HepG2 (cell line): Measurements from ENCODE around the gene SOX13. TPM values are rescaled to one million over a fixed set of nuclear protein-coding genes. Genes with fewer than 3 reads are reported as not detected.

ENCODE experiments used
- ATF7 ChIP-seq, 2 experiments: fragments of 450-650 bp in 1 of 2; sonication (generic) in 1 of 2; formaldehyde crosslinking in 1 of 2; IDR thresholded peaks; 2 replicates each; pipeline versions ENCODE4 v1.4.0 to v1.6.1; 2016 to 2020; ENCODE audit warnings: antibody characterized with exemption in 1 of 2, mild to moderate bottlenecking in 1 of 2, missing genetic modification reagents in 1 of 2
- FOXK2 ChIP-seq: fragments of 450-650 bp; IDR thresholded peaks from 2 replicates; pipeline ENCODE4 v1.6.1; 2016
- MEIS2 ChIP-seq: sonication (generic); formaldehyde crosslinking; IDR thresholded peaks from 2 replicates; pipeline ENCODE4 v1.9.0; 2021; ENCODE audit warnings: mild to moderate bottlenecking, missing genetic modification reagents
- NFRKB ChIP-seq: fragments of 450-650 bp; IDR thresholded peaks from 2 replicates; pipeline ENCODE4 v1.6.1; 2017
- ZNF382 ChIP-seq: sonication (generic); formaldehyde crosslinking; IDR thresholded peaks from 2 replicates; pipeline ENCODE4 v1.5.0; 2020; ENCODE audit warnings: missing genetic modification reagents, mild to moderate bottlenecking, borderline replicate concordance
- ZNF431 ChIP-seq: sonication (generic); formaldehyde crosslinking; IDR thresholded peaks from 2 replicates; pipeline ENCODE4 v1.9.0; 2022; ENCODE audit warnings: missing genetic modification reagents, low read depth, mild to moderate bottlenecking, borderline replicate concordance
- ZNF569 ChIP-seq: sonication (generic); formaldehyde crosslinking; IDR thresholded peaks from 2 replicates; pipeline ENCODE4 v1.5.0; 2020; ENCODE audit warnings: mild to moderate bottlenecking, missing genetic modification reagents, moderate library complexity, borderline replicate concordance
- ZNF83 ChIP-seq: sonication (generic); formaldehyde crosslinking; IDR thresholded peaks from 2 replicates; pipeline ENCODE4 v1.4.0; 2020; ENCODE audit warnings: missing genetic modification reagents, mild to moderate bottlenecking, borderline replicate concordance
- polyA plus RNA-seq, 8 experiments: library from polyadenylated mRNA; depleted of rRNA in 3 of 8; stranded (reverse) in 7 of 8; unstranded in 1 of 8; fragments of >200 nt; fragmentation: Illumina TruSeq in 4 of 8; extraction: Trizol in 4 of 8; gene quantifications; 2 replicates each; pipeline versions ENCODE4 v1.2.1 to v1.2.3, GENCODE V29; 2011 to 2016; ENCODE audit warnings: low read depth in 4 of 8, missing spikeins in 1 of 8, mixed read lengths in 1 of 8; ENCODE audit not compliant: insufficient read depth in 1 of 8
- total RNA-seq, 5 experiments: library from RNA; depleted of rRNA; stranded (reverse); fragments of >200 nt; fragmentation: Illumina TruSeq; extraction: Trizol; gene quantifications; 2 replicates each; pipeline ENCODE4 v1.2.3, GENCODE V29; 2016; ENCODE audit warnings: low read depth in 1 of 5
- TF ChIP-seq, protein P1 (sequence below): sonication (generic); formaldehyde crosslinking; IDR thresholded peaks from one replicate; pipeline ENCODE4 v1.5.1; 2020; ENCODE audit warnings: mild to moderate bottlenecking, missing genetic modification reagents; ENCODE audit errors: not compliant biosample characterization
- TF ChIP-seq, protein P2 (sequence below): sonication (generic); formaldehyde crosslinking; IDR thresholded peaks from 2 replicates; pipeline ENCODE4 v1.5.0; 2020; ENCODE audit warnings: missing genetic modification reagents
- TF ChIP-seq, protein P3 (sequence below): sonication (generic); formaldehyde crosslinking; IDR thresholded peaks from 2 replicates; pipeline ENCODE4 v1.4.0; 2020; ENCODE audit warnings: missing genetic modification reagents
- TF ChIP-seq, protein P4 (sequence below): fragments of 450-650 bp; IDR thresholded peaks from 2 replicates; pipeline ENCODE4 v1.6.1; 2017

The SOX13 gene
- total and polyA plus RNA-seq, 2 of the 13 experiments (the other 11 are each of a cell fraction or from before 2014, with no cell fraction given): 13.3 to 15.8 TPM

DNA sequence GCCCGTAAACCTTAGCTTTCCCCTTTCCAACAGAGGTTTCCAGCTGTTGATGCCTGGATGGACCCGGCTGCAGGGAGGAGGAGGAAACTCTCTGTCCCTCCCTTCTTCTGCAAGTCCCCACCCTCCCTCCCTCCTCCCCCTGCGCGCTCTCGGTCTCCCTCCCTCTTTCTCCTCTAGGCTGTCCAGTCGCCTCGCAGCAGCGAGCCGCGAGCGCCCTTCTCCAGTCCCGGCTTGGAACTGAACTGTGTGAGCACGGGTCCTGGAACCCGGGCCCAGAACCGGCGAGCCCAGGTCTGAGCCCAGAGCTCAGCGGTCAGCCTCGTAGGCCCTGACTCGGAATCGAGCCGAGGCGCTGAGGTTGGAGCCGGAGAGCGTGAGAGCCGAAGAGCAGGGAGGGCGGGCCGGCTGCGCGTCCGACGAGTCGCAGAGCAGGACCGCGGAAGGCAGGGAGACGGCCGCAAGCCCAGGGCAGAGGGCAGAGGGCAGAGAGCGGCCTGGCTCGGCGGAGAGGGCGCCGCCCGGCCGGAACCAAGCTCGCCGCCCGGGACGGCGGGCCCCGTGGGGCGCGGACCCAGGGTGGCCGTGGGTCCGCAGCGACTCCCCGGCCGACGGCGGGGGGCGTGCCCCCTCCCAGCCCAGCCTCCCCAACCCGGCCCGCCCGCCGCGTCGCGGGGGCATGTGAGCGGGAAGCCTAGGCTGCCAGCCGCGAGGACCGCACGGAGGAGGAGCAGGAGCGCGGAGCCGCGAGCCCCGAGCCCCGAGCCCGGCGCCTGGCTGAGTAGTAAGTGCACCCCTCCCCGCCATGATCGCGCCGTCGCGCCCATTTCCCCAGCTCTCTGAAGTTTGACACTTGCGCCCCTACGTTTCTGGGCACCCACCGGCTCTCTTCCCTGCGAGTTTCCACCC lies at the start of gene SOX13 (continued):
- TF ChIP-seq, protein P1, sequence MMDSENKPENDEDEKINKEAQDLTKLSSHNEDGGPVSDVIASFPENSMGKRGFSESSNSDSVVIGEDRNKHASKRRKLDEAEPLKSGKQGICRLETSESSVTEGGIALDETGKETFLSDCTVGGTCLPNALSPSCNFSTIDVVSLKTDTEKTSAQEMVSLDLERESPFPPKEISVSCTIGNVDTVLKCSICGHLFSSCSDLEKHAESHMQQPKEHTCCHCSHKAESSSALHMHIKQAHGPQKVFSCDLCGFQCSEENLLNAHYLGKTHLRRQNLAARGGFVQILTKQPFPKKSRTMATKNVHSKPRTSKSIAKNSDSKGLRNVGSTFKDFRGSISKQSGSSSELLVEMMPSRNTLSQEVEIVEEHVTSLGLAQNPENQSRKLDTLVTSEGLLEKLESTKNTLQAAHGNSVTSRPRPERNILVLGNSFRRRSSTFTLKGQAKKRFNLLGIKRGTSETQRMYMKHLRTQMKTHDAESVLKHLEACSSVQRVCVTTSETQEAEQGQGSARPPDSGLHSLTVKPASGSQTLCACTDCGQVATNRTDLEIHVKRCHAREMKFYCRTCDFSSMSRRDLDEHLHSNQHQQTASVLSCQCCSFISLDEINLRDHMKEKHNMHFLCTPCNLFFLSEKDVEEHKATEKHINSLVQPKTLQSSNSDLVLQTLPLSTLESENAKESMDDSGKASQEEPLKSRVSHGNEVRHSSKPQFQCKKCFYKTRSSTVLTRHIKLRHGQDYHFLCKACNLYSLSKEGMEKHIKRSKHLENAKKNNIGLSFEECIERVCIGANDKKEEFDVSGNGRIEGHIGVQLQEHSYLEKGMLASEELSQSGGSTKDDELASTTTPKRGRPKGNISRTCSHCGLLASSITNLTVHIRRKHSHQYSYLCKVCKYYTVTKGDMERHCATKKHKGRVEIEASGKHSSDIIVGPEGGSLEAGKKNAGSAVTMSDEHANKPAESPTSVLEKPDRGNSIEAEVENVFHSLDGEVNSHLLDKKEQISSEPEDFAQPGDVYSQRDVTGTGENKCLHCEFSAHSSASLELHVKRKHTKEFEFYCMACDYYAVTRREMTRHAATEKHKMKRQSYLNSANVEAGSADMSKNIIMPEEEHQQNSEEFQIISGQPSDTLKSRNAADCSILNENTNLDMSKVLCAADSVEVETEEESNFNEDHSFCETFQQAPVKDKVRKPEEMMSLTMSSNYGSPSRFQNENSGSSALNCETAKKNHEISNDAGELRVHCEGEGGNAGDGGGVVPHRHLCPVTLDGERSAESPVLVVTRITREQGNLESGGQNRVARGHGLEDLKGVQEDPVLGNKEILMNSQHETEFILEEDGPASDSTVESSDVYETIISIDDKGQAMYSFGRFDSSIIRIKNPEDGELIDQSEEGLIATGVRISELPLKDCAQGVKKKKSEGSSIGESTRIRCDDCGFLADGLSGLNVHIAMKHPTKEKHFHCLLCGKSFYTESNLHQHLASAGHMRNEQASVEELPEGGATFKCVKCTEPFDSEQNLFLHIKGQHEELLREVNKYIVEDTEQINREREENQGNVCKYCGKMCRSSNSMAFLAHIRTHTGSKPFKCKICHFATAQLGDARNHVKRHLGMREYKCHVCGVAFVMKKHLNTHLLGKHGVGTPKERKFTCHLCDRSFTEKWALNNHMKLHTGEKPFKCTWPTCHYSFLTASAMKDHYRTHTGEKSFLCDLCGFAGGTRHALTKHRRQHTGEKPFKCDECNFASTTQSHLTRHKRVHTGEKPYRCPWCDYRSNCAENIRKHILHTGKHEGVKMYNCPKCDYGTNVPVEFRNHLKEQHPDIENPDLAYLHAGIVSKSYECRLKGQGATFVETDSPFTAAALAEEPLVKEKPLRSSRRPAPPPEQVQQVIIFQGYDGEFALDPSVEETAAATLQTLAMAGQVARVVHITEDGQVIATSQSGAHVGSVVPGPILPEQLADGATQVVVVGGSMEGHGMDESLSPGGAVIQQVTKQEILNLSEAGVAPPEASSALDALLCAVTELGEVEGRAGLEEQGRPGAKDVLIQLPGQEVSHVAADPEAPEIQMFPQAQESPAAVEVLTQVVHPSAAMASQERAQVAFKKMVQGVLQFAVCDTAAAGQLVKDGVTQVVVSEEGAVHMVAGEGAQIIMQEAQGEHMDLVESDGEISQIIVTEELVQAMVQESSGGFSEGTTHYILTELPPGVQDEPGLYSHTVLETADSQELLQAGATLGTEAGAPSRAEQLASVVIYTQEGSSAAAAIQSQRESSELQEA (CRISPR knock-in tag): no peak
- TF ChIP-seq, protein P2, sequence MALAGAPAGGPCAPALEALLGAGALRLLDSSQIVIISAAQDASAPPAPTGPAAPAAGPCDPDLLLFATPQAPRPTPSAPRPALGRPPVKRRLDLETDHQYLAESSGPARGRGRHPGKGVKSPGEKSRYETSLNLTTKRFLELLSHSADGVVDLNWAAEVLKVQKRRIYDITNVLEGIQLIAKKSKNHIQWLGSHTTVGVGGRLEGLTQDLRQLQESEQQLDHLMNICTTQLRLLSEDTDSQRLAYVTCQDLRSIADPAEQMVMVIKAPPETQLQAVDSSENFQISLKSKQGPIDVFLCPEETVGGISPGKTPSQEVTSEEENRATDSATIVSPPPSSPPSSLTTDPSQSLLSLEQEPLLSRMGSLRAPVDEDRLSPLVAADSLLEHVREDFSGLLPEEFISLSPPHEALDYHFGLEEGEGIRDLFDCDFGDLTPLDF (CRISPR knock-in tag): peak; percentile 42
- TF ChIP-seq ZNF83 (no peak), ZNF569 (no peak), MEIS2 (CRISPR knock-in tag) (peak; percentile 31), ZNF382 (CRISPR knock-in tag) (no peak), ZNF431 (CRISPR knock-in tag) (0 out of 2 replicates have a peak, but pooled peaks have one; percentile 38), ATF7 (IDR thresholded peaks at IDR 0.05) (no peak), ATF7 (CRISPR knock-in tag; IDR thresholded peaks at IDR 0.05) (no peak), NFRKB (no peak), FOXK2 (no peak)
- TF ChIP-seq, protein P3, sequence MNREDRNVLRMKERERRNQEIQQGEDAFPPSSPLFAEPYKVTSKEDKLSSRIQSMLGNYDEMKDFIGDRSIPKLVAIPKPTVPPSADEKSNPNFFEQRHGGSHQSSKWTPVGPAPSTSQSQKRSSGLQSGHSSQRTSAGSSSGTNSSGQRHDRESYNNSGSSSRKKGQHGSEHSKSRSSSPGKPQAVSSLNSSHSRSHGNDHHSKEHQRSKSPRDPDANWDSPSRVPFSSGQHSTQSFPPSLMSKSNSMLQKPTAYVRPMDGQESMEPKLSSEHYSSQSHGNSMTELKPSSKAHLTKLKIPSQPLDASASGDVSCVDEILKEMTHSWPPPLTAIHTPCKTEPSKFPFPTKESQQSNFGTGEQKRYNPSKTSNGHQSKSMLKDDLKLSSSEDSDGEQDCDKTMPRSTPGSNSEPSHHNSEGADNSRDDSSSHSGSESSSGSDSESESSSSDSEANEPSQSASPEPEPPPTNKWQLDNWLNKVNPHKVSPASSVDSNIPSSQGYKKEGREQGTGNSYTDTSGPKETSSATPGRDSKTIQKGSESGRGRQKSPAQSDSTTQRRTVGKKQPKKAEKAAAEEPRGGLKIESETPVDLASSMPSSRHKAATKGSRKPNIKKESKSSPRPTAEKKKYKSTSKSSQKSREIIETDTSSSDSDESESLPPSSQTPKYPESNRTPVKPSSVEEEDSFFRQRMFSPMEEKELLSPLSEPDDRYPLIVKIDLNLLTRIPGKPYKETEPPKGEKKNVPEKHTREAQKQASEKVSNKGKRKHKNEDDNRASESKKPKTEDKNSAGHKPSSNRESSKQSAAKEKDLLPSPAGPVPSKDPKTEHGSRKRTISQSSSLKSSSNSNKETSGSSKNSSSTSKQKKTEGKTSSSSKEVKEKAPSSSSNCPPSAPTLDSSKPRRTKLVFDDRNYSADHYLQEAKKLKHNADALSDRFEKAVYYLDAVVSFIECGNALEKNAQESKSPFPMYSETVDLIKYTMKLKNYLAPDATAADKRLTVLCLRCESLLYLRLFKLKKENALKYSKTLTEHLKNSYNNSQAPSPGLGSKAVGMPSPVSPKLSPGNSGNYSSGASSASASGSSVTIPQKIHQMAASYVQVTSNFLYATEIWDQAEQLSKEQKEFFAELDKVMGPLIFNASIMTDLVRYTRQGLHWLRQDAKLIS: no peak
- TF ChIP-seq, protein P4, sequence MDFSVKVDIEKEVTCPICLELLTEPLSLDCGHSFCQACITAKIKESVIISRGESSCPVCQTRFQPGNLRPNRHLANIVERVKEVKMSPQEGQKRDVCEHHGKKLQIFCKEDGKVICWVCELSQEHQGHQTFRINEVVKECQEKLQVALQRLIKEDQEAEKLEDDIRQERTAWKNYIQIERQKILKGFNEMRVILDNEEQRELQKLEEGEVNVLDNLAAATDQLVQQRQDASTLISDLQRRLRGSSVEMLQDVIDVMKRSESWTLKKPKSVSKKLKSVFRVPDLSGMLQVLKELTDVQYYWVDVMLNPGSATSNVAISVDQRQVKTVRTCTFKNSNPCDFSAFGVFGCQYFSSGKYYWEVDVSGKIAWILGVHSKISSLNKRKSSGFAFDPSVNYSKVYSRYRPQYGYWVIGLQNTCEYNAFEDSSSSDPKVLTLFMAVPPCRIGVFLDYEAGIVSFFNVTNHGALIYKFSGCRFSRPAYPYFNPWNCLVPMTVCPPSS: no peak
